Activated CD4-positive, alpha-beta T cell treated with anti-CD3 and anti-CD28 coated beads, Interleukin-2, Interleukin-4, amounts not matched to agents 100 ng/mL and 50 ng/mL, durations not matched to agents 16 hours and 8 hours (primary cell): ENCODE measurements around the gene TMEM219.

Source experiments
- DNase-seq: peaks from one replicate; pipeline ENCODE4 v3.0.0-alpha.2; 2020; ENCODE audit warnings: low spot score

TMEM219 gene

GRCh38 chr16:29982560-29983419 lies 20.9 kb downstream of the TMEM219 start:
- DNase-seq, result no peak

DNA sequence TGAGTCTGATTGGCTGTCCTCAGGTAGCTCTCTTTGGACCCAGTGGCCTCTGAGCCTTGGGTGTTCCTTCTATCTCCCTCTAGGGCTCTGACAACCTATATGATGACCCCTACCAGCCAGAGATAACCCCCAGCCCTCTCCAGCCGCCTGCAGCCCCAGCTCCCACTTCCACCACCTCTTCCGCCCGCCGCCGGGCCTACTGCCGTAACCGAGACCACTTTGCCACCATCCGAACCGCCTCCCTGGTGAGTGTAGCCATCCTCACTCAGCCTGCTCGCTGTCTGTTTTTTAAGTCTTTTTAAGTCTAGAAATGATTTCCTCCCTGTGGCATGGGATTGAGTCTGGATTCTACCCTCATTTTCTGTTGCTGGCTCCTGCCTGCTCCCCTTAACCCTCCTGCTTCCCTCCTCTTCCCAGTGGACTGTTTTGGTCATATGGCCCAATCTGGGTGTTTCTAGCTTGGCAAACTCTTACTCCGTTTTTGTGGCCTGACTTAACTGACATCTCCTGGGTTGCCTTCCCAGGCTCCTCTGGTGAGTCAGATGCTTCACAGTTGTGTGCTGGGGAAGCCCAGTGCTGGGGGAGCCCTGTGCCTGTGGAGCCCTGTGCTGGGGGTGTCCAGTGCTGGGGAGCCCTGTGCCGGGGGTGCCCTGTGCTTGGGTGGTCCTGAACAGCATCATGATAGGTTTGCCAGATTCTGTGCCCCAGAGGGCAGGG lies 21.7 kb downstream of the TMEM219 start:
- no peak for DNase-seq

- DNase-seq, result no peak
Measured at GRCh38 chr16:29984137-29984763, 22.4 kb downstream of the TMEM219 start.

DNA sequence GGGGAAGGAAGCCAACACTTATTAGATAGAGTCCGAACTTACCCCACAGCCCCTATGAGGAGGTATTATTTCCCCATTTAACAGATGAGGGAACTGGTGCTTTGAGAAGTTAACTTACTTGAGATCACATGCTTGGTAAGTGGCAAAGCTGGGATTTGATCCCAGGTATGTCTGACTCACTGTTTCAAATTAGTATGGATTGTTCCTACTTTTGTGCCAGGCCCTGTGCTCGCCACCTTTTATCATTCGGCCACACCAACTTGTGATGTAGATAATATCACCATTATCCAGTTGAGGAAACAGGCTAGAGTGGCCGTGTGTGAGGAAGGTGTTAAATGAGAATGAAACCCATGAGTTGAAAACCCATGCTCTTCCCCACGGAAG lies 22.9 kb downstream of the TMEM219 start:
- DNase-seq, result no peak

DNA sequence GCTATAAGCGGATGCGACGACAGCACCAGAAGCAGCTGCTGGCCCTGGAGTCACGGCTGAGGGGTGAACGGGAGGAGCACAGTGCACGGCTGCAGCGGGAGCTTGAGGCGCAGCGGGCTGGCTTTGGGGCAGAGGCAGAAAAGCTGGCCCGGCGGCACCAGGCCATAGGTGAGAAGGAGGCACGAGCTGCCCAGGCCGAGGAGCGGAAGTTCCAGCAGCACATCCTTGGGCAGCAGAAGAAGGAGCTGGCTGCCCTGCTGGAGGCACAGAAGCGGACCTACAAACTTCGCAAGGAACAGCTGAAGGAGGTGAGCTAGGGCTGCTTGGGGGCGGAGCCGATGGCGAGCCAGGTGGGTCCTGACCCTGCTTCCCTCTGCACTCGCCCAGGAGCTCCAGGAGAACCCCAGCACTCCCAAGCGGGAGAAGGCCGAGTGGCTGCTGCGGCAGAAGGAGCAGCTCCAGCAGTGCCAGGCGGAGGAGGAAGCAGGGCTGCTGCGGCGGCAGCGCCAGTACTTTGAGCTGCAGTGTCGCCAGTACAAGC lies 23.5 kb downstream of the TMEM219 start:
- no peak for DNase-seq

DNA sequence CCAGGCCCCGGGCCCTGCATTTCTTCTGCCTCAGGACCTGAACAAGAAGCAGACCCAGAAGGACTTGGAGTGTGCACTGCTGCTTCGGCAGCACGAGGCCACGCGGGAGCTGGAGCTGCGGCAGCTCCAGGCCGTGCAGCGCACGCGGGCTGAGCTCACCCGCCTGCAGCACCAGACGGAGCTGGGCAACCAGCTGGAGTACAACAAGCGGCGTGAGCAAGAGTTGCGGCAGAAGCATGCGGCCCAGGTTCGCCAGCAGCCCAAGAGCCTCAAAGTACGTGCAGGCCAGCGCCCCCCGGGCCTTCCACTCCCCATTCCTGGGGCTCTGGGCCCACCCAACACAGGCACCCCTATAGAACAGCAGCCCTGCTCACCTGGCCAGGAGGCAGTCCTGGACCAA lies 24.4 kb downstream of the TMEM219 start:
- DNase-seq, result no peak

DNA sequence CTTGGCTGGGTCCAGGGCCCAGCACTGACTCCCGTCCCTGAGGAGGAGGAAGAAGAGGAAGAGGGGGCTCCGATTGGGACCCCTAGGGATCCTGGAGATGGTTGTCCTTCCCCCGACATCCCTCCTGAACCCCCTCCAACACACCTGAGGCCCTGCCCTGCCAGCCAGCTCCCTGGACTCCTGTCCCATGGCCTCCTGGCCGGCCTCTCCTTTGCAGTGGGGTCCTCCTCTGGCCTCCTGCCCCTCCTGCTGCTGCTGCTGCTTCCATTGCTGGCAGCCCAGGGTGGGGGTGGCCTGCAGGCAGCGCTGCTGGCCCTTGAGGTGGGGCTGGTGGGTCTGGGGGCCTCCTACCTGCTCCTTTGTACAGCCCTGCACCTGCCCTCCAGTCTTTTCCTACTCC lies 25.1 kb downstream of the TMEM219 start:
- DNase-seq, result no peak

DNA sequence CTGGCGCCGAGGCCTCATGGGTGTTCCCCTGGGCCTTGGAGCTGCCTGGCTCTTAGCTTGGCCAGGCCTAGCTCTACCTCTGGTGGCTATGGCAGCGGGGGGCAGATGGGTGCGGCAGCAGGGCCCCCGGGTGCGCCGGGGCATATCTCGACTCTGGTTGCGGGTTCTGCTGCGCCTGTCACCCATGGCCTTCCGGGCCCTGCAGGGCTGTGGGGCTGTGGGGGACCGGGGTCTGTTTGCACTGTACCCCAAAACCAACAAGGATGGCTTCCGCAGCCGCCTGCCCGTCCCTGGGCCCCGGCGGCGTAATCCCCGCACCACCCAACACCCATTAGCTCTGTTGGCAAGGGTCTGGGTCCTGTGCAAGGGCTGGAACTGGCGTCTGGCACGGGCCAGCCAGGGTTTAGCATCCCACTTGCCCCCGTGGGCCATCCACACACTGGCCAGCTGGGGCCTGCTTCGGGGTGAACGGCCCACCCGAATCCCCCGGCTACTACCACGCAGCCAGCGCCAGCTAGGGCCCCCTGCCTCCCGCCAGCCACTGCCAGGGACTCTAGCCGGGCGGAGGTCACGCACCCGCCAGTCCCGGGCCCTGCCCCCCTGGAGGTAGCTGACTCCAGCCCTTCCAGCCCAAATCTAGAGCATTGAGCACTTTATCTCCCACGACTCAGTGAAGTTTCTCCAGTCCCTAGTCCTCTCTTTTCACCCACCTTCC lies 25.6 kb downstream of the TMEM219 start:
- DNase-seq, result no peak

GRCh38 chr16:29988346-29989075 lies 26.6 kb downstream of the TMEM219 start:
- no peak for DNase-seq

- no peak for DNase-seq
Measured at GRCh38 chr16:29989111-29989858, 27.4 kb downstream of the TMEM219 start.

GRCh38 chr16:29990034-29990433 lies 28.2 kb downstream of the TMEM219 start:
- no peak for DNase-seq

DNA sequence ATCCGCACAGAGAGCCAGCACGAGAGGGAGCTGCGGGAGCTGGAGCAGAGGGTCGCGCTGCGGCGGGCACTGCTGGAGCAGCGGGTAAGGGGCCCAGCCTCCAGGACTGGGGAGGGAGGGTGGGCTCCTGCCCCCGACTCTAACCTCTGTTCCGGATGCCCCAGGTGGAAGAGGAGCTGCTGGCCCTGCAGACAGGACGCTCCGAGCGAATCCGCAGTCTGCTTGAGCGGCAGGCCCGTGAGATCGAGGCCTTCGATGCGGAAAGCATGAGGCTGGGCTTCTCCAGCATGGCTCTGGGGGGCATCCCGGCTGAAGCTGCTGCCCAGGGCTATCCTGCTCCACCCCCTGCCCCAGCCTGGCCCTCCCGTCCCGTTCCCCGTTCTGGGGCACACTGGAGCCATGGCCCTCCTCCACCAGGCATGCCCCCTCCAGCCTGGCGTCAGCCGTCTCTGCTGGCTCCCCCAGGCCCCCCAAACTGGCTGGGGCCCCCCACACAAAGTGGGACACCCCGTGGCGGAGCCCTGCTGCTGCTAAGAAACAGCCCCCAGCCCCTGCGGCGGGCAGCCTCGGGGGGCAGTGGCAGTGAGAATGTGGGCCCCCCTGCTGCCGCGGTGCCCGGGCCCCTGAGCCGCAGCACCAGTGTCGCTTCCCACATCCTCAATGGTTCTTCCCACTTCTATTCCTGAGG lies 29.1 kb downstream of the TMEM219 start:
- no peak for DNase-seq

- no peak for DNase-seq
Measured at GRCh38 chr16:29991571-29991904, 29.7 kb downstream of the TMEM219 start.

DNA sequence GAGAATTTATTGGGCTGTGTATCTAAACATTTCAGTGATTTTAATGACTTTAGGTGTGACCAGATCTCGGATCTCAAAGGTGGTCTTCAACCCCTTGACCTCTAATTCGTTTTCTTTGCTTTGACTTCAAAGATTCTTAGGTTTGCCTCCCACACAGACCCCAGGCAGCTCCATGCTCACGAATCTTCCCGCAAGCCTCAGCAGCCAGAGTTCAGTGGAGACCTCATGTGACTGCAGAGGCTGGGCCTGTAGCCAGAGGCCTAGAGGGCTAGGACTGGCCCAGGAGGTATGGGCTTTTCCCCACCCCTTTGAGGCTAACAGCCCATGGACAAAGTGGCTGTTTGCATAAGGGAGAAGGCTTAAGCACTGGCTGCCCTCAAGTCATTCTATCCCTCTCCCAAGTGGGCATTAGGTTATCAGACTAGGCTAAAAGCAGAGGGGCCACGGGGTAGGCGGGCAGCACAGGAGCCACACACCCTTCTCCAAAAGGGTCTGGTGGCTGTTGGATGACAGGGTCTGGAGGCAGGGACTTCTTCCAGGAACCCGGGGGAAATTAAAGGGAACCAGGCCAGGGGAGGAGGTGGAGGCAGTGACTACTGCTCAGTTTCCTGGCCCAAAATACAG lies 30.6 kb downstream of the TMEM219 start:
- DNase-seq, result no peak

- DNase-seq, result no peak
Measured at GRCh38 chr16:29993191-29993902, 31.5 kb downstream of the TMEM219 start.

DNA sequence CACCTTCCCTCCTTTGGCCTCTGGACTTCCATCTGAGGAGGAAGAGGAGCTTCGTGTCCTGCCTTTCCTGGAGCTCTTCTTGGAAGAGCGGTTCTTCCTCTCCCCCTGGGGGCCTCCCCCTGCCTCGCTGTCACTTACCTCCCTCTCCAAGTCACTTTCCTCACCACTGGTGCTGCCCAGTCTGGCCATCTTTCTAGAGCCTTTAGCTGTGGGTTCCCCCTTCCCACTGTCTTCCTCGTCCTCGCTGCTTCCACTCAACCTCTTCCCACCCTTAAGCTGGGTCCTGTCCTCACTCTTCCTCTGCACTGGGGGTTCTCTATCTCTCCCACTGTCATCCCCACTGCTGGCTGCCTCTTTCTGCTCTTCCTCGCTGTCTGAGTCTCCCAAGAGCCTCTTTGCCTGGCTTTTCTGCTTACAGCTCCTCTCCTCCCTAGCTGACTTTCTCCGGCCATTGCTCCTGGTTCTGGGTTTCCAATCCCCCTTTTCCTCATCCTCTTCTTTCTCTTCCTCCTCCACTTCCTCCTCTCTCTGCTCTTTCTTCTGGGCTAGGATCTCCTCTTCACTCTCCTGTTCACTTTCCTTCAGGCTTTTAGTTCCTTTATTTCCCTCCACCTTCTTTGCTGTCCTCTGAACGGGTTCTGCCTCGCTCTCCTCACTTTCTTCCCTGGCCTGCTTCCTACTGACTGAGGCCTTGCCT lies 32.2 kb downstream of the TMEM219 start:
- DNase-seq, result no peak

GRCh38 chr16:29994600-29995323 lies 32.9 kb downstream of the TMEM219 start:
- peak; percentile 76 for DNase-seq
